GM03348 (cell line): ENCODE measurements around the gene KCNQ5.
A peak's percentile ranks its signal among the peaks of the same experiment; 100 is the strongest.

Experiments used
- DNase-seq: peaks from one replicate; pipeline ENCODE4 v3.0.0; 2012; ENCODE audit warnings: low spot score

KCNQ5 gene

GRCh38 chr6:72911463-72912155 is 289.7 kb downstream of the KCNQ5 start:
- no peak for DNase-seq

GRCh38 chr6:72913797-72914196 is 291.9 kb downstream of the KCNQ5 start:
- DNase-seq: no peak

GRCh38 chr6:72916298-72916697 is 294.4 kb downstream of the KCNQ5 start:
- DNase-seq: no peak

- DNase-seq: peak; percentile 35
These were observed 295.0 kb downstream of the KCNQ5 start for GRCh38 chr6:72916906-72917305.

GRCh38 chr6:72922401-72922800 is 300.5 kb downstream of the KCNQ5 start:
- DNase-seq: no peak

- no peak for DNase-seq
These were observed 303.3 kb downstream of the KCNQ5 start for GRCh38 chr6:72925136-72925535.

GRCh38 chr6:72930556-72931132 is 308.8 kb downstream of the KCNQ5 start:
- no peak for DNase-seq

GRCh38 chr6:72931325-72931887 is 309.5 kb downstream of the KCNQ5 start:
- DNase-seq: no peak

GRCh38 chr6:72933233-72933632 is 311.4 kb downstream of the KCNQ5 start:
- DNase-seq: no peak

- no peak for DNase-seq
These were observed 315.1 kb downstream of the KCNQ5 start for GRCh38 chr6:72936766-72937559.

- no peak for DNase-seq
These were observed 316.2 kb downstream of the KCNQ5 start for GRCh38 chr6:72938104-72938503.

- DNase-seq: no peak
These were observed 317.1 kb downstream of the KCNQ5 start for GRCh38 chr6:72939004-72939403.

GRCh38 chr6:72940265-72940664 is 318.4 kb downstream of the KCNQ5 start:
- no peak for DNase-seq

- DNase-seq: no peak
These were observed 319.4 kb downstream of the KCNQ5 start for GRCh38 chr6:72941263-72941662.

GRCh38 chr6:72941751-72942150 is 319.9 kb downstream of the KCNQ5 start:
- no peak for DNase-seq

GRCh38 chr6:72943699-72944098 is 321.8 kb downstream of the KCNQ5 start:
- no peak for DNase-seq

GRCh38 chr6:72944660-72945059 is 322.8 kb downstream of the KCNQ5 start:
- DNase-seq: peak; percentile 26

- peak; percentile 46 for DNase-seq
These were observed 324.9 kb downstream of the KCNQ5 start for GRCh38 chr6:72946774-72947173.

GRCh38 chr6:72947534-72947933 is 325.7 kb downstream of the KCNQ5 start:
- DNase-seq: no peak

GRCh38 chr6:72948153-72948552 is 326.3 kb downstream of the KCNQ5 start:
- no peak for DNase-seq

GRCh38 chr6:72950114-72950860 is 328.4 kb downstream of the KCNQ5 start:
- DNase-seq: peak; percentile 70
